ENCODE measurements around the gene SLC35F6. TPM values are rescaled to one million over a fixed set of nuclear protein-coding genes. Genes with fewer than 3 reads are reported as not detected.
"Not testable (repeated sequence)": the region's sequence is repeated elsewhere in the genome, so short reads cannot be mapped to it uniquely, and the experiment has no call there.

The SLC35F6 gene
- total RNA-seq, 1 donor from 2014 or later = 11.5 TPM

GRCh38 chr2:26754972-26755670 lies 9.0 kb upstream of the SLC35F6 start:
- peaks cover 8% of the 10 kb centered on the region for H3K27me3 Mint-ChIP-seq
- H3K9me3 Mint-ChIP-seq = no peaks in the 10 kb centered on the region
- intact Hi-C loops (cut with micrococcal nuclease) = no loop called here

GRCh38 chr2:26756337-26756736 lies 7.7 kb upstream of the SLC35F6 start:
- H3K27me3 Mint-ChIP-seq = peaks cover 9% of the 10 kb centered on the region
- H3K27ac Mint-ChIP-seq = no peak overlapping the region
- no peak for DNase-seq
- no peaks in the 10 kb centered on the region for H3K9me3 Mint-ChIP-seq
- peaks cover 5% of the 10 kb centered on the region for H3K4me1 Mint-ChIP-seq
- H3K4me3 Mint-ChIP-seq = no peak overlapping the region
- H3K36me3 Mint-ChIP-seq (ENCODE audit: low read depth) = no peaks in the 10 kb centered on the region
- intact Hi-C loops (cut with micrococcal nuclease) = no loop called here

More at GRCh38 chr2:26754972-26755670, 9.0 kb upstream of the SLC35F6 start:
- no peak for DNase-seq
- H3K4me3 Mint-ChIP-seq = no peak overlapping the region
- H3K36me3 Mint-ChIP-seq (ENCODE audit: low read depth) = no peaks in the 10 kb centered on the region
- H3K4me1 Mint-ChIP-seq = peaks cover 5% of the 10 kb centered on the region
- no peak overlapping the region for H3K27ac Mint-ChIP-seq

GRCh38 chr2:26757873-26758789 lies 6.0 kb upstream of the SLC35F6 start:
- intact Hi-C loops (cut with micrococcal nuclease) = no loop called here
- no peak for DNase-seq
- Mint-ChIP-seq H3K27ac (peak overlapping the region; percentile 36), H3K36me3 (ENCODE audit: low read depth) (no peaks in the 10 kb centered on the region), H3K4me3 (no peak overlapping the region), H3K9me3 (no peaks in the 10 kb centered on the region), H3K4me1 (peaks cover 7% of the 10 kb centered on the region), H3K27me3 (peaks cover 10% of the 10 kb centered on the region)

- peaks cover 11% of the 10 kb centered on the region for H3K4me1 Mint-ChIP-seq
- H3K27me3 Mint-ChIP-seq = peaks cover 10% of the 10 kb centered on the region
- no peaks in the 10 kb centered on the region for H3K9me3 Mint-ChIP-seq
- H3K36me3 Mint-ChIP-seq (ENCODE audit: low read depth) = no peaks in the 10 kb centered on the region
- intact Hi-C loops (cut with micrococcal nuclease) = no loop called here
- H3K27ac Mint-ChIP-seq = no peak overlapping the region
- H3K4me3 Mint-ChIP-seq = no peak overlapping the region
- DNase-seq = no peak
Measured at GRCh38 chr2:26758790-26759321, 5.2 kb upstream of the SLC35F6 start.

GRCh38 chr2:26759845-26760244 lies 4.2 kb upstream of the SLC35F6 start:
- intact Hi-C loops (cut with micrococcal nuclease) = no loop called here
- Mint-ChIP-seq H3K4me1 (peaks cover 16% of the 10 kb centered on the region), H3K9me3 (no peaks in the 10 kb centered on the region), H3K27me3 (peaks cover 5% of the 10 kb centered on the region), H3K4me3 (no peak overlapping the region), H3K27ac (no peak overlapping the region), H3K36me3 (ENCODE audit: low read depth) (no peaks in the 10 kb centered on the region)
- DNase-seq = no peak

GRCh38 chr2:26760991-26761390 lies 3.1 kb upstream of the SLC35F6 start:
- H3K27me3 Mint-ChIP-seq; H3K4me3 Mint-ChIP-seq; H3K9me3 Mint-ChIP-seq; H3K27ac Mint-ChIP-seq; DNase-seq; H3K36me3 Mint-ChIP-seq (ENCODE audit: low read depth); intact Hi-C loops (cut with micrococcal nuclease): not testable (repeated sequence)
- peaks cover 25% of the 10 kb centered on the region for H3K4me1 Mint-ChIP-seq

GRCh38 chr2:26763019-26763418 lies 1.1 kb upstream of the SLC35F6 start:
- Mint-ChIP-seq H3K4me3 (peak overlapping the region; percentile 90), H3K36me3 (ENCODE audit: low read depth) (peaks cover 2% of the 10 kb centered on the region), H3K4me1 (peaks cover 31% of the 10 kb centered on the region), H3K27me3 (peaks cover 5% of the 10 kb centered on the region), H3K27ac (no peak overlapping the region), H3K9me3 (no peaks in the 10 kb centered on the region)
- intact Hi-C loops (cut with micrococcal nuclease) = loop anchor here (2.0 kb wide), 1 partner anchor 72 kb away; no protein-coding TSS in a partner anchor
- DNase-seq = no peak

GRCh38 chr2:26764906-26765305 lies 822 bp downstream of the SLC35F6 start:
- H3K27me3 Mint-ChIP-seq = peaks cover 5% of the 10 kb centered on the region
- H3K4me1 Mint-ChIP-seq = peaks cover 40% of the 10 kb centered on the region
- no peaks in the 10 kb centered on the region for H3K9me3 Mint-ChIP-seq
- peaks cover 2% of the 10 kb centered on the region for H3K36me3 Mint-ChIP-seq (ENCODE audit: low read depth)
- peak overlapping the region; percentile 90 for H3K4me3 Mint-ChIP-seq
- H3K27ac Mint-ChIP-seq = peak overlapping the region; percentile 88
- DNase-seq = no peak
- intact Hi-C loops (cut with micrococcal nuclease) = loop anchor here (1.0 kb wide), 1 partner anchor 21 kb away; the partner anchor contains the start of gene CENPA

- Mint-ChIP-seq H3K27ac (peak overlapping the region; percentile 45), H3K9me3 (no peaks in the 10 kb centered on the region), H3K27me3 (peaks cover 5% of the 10 kb centered on the region), H3K36me3 (ENCODE audit: low read depth) (peaks cover 2% of the 10 kb centered on the region), H3K4me1 (peaks cover 40% of the 10 kb centered on the region), H3K4me3 (peak overlapping the region; percentile 90)
- intact Hi-C loops (cut with micrococcal nuclease) = no loop called here
- no peak for DNase-seq
Measured at GRCh38 chr2:26765475-26766200, 1.6 kb downstream of the SLC35F6 start.

GRCh38 chr2:26767129-26767528 lies 3.0 kb downstream of the SLC35F6 start:
- Mint-ChIP-seq H3K9me3 (no peaks in the 10 kb centered on the region), H3K4me3 (no peak overlapping the region), H3K36me3 (ENCODE audit: low read depth) (peaks cover 3% of the 10 kb centered on the region), H3K27me3 (no peaks in the 10 kb centered on the region), H3K4me1 (peaks cover 46% of the 10 kb centered on the region), H3K27ac (peak overlapping the region; percentile 46)
- intact Hi-C loops (cut with micrococcal nuclease) = no loop called here
- DNase-seq = no peak

- Mint-ChIP-seq H3K4me1 (peaks cover 54% of the 10 kb centered on the region), H3K27me3 (no peaks in the 10 kb centered on the region), H3K27ac (no peak overlapping the region), H3K36me3 (ENCODE audit: low read depth) (peaks cover 3% of the 10 kb centered on the region), H3K4me3 (no peak overlapping the region), H3K9me3 (no peaks in the 10 kb centered on the region)
- no peak for DNase-seq
- intact Hi-C loops (cut with micrococcal nuclease) = no loop called here
Measured at GRCh38 chr2:26767894-26768487, 3.9 kb downstream of the SLC35F6 start.

GRCh38 chr2:26768759-26769088 lies 4.6 kb downstream of the SLC35F6 start:
- H3K27me3 Mint-ChIP-seq = no peaks in the 10 kb centered on the region
- intact Hi-C loops (cut with micrococcal nuclease) = no loop called here
- no peak overlapping the region for H3K27ac Mint-ChIP-seq
- no peak for DNase-seq
- peaks cover 52% of the 10 kb centered on the region for H3K4me1 Mint-ChIP-seq
- peaks cover 3% of the 10 kb centered on the region for H3K36me3 Mint-ChIP-seq (ENCODE audit: low read depth)
- no peak overlapping the region for H3K4me3 Mint-ChIP-seq
- no peaks in the 10 kb centered on the region for H3K9me3 Mint-ChIP-seq

- Mint-ChIP-seq H3K9me3 (no peaks in the 10 kb centered on the region), H3K27me3 (no peaks in the 10 kb centered on the region), H3K27ac (peak overlapping the region; percentile 75), H3K36me3 (ENCODE audit: low read depth) (peaks cover 3% of the 10 kb centered on the region), H3K4me3 (no peak overlapping the region), H3K4me1 (peaks cover 49% of the 10 kb centered on the region)
- intact Hi-C loops (cut with micrococcal nuclease) = no loop called here
- DNase-seq = peak; percentile 67
Measured at GRCh38 chr2:26769089-26769761, 5.1 kb downstream of the SLC35F6 start.

All from activated CD4-positive, alpha-beta T cell treated with anti-CD3 and anti-CD28 coated beads, Interleukin-2, amount 10 ng/mL, durations not matched to agents 24 days and 14 days (primary cell).